Osteoblast (primary cell): ENCODE measurements around the gene LTBP1. TPM values are rescaled to one million over a fixed set of nuclear protein-coding genes. Genes with fewer than 3 reads are reported as not detected.

Experiments
- DNase-seq: peaks from one replicate; pipeline ENCODE4 v3.0.0; 2011; ENCODE audit warnings: low spot score, mixed read lengths; ENCODE audit not compliant: insufficient read length; ENCODE audit errors: missing footprints
- H2AFZ ChIP-seq: 2 replicates; pipeline ENCODE4 v1.6.0; 2011; ENCODE audit warnings: mild to moderate bottlenecking, low read length
- H3K27ac ChIP-seq: 2 replicates; pipeline ENCODE4 v1.5.1; 2011; ENCODE audit warnings: mild to moderate bottlenecking, low read depth, low read length, moderate library complexity
- H3K27me3 ChIP-seq: 2 replicates; pipeline ENCODE4 v1.6.0; 2012; ENCODE audit warnings: mild to moderate bottlenecking, control low read depth, inconsistent platforms, low read length, moderate library complexity; ENCODE audit not compliant: insufficient read depth
- H3K36me3 ChIP-seq: 2 replicates; pipeline ENCODE4 v1.5.1; 2011; ENCODE audit warnings: mild to moderate bottlenecking, low read length, control low read depth, moderate library complexity; ENCODE audit not compliant: insufficient read depth
- H3K4me1 ChIP-seq: 2 replicates; pipeline ENCODE4 v1.5.1; 2011; ENCODE audit warnings: mild to moderate bottlenecking, low read length, control low read depth, moderate library complexity; ENCODE audit not compliant: insufficient read depth
- H3K4me2 ChIP-seq: 2 replicates; pipeline ENCODE4 v1.6.0; 2011; ENCODE audit warnings: mild to moderate bottlenecking, low read length; ENCODE audit not compliant: insufficient read depth
- H3K4me3 ChIP-seq: fragments of 200-600 bp; sonication (generic); 3 replicates; pipeline ENCODE4 v1.5.1; 2012; ENCODE audit warnings: mild to moderate bottlenecking, low read length, inconsistent platforms; ENCODE audit not compliant: insufficient read depth
- H3K79me2 ChIP-seq: 2 replicates; pipeline ENCODE4 v1.6.0; 2012; ENCODE audit warnings: mild to moderate bottlenecking, low read length, control low read depth, inconsistent platforms; ENCODE audit not compliant: insufficient read depth
- H3K9me3 ChIP-seq: 2 replicates; pipeline ENCODE4 v1.5.1; 2011; ENCODE audit warnings: low read depth, low read length, control low read depth
- H4K20me1 ChIP-seq: 2 replicates; pipeline ENCODE4 v1.6.0; 2012; ENCODE audit warnings: mild to moderate bottlenecking, low read length, control low read depth; ENCODE audit not compliant: insufficient read depth
- total RNA-seq: library from RNA; depleted of rRNA; stranded (reverse); fragments of >200 nt; gene quantifications from 2 replicates; pipeline ENCODE4 v1.2.3, GENCODE V29; 2012
- TF ChIP-seq, protein P1 (sequence below): IDR thresholded peaks from 2 replicates; pipeline ENCODE4 v1.5.1; 2011; ENCODE audit warnings: mild to moderate bottlenecking, low read depth, low read length, moderate library complexity; ENCODE audit errors: extremely low read depth

Gene LTBP1
- total RNA-seq, 1 donor: 224 TPM

DNA sequence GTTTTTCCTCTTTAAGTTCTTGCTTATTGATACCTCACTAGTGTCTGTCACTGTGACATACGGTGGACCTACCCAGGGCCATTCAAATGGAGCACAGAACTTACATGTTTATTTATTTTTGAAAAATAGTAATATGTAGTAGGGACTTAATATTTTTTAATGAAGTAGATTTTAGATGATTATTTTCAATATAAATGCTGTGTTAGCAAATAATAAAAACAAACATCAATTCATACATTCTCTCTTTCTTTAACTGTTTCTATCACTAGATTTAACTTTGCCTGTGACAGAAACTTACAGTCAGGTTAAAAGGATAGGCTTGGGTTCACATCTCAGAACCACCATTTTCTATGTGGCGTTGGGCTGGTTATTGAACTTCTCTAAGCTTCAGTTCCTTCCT lies 345.3 kb downstream of the LTBP1 start:
- no peak for DNase-seq
- no peak overlapping the region for H2AFZ ChIP-seq
- H3K27me3 ChIP-seq: no peaks in the 10 kb centered on the region
- no peaks in the 10 kb centered on the region for H4K20me1 ChIP-seq
- TF ChIP-seq, protein P1, sequence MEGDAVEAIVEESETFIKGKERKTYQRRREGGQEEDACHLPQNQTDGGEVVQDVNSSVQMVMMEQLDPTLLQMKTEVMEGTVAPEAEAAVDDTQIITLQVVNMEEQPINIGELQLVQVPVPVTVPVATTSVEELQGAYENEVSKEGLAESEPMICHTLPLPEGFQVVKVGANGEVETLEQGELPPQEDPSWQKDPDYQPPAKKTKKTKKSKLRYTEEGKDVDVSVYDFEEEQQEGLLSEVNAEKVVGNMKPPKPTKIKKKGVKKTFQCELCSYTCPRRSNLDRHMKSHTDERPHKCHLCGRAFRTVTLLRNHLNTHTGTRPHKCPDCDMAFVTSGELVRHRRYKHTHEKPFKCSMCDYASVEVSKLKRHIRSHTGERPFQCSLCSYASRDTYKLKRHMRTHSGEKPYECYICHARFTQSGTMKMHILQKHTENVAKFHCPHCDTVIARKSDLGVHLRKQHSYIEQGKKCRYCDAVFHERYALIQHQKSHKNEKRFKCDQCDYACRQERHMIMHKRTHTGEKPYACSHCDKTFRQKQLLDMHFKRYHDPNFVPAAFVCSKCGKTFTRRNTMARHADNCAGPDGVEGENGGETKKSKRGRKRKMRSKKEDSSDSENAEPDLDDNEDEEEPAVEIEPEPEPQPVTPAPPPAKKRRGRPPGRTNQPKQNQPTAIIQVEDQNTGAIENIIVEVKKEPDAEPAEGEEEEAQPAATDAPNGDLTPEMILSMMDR: no peak
- no peaks in the 10 kb centered on the region for H3K9me3 ChIP-seq
- H3K4me3 ChIP-seq: no peak overlapping the region
- H3K79me2 ChIP-seq: no peaks in the 10 kb centered on the region
- peak overlapping the region; percentile 68 for H3K4me2 ChIP-seq
- peak overlapping the region; percentile 69 for H3K27ac ChIP-seq
- H3K4me1 ChIP-seq: peaks cover 42% of the 10 kb centered on the region
- H3K36me3 ChIP-seq: peaks cover 45% of the 10 kb centered on the region

DNA sequence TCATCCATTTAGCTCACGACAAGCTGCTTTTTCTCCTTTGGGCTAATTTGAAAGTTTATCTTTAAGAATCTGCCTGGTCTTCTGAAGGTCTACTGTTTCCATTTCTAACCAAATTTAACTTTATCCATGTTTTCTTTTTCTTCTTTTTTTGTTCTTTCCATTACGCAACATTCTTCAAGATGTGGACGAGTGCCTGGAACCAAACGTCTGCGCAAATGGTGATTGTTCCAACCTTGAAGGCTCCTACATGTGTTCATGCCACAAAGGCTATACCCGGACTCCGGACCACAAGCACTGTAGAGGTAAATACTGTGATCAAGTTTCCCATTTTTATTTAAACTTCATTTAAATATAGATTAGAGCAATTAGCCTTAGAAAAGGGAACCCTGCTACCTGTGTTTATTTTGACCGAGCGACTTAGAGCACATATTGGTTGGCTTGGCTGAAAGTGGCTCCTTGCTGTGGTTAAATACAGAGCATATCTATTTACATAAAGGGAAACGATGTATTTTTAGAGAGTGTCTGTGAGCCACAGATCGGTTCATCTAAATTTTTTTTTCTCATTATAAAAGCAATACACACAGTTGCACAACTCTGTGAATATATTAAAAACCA lies 346.3 kb downstream of the LTBP1 start:
- H4K20me1 ChIP-seq: no peaks in the 10 kb centered on the region
- TF ChIP-seq, protein P1: no peak
- DNase-seq: no peak

DNA sequence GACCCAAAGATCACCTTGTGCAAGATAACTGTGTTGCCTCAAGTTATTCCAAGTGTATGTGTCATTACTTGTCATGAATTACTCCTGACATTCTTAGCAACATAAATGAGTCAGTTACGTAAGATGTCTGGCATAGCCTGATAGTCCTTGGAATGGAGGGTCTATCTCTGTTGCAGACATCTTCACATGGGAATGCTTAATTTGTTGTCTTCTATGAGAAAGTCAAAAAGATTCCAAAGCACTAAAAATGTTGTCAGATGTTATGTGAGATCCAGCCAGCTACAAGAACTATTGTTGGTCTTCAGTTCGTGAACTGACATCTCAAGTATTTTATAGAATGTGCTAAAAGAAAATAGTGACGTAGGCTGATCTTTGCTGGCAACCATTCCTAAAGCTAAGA lies 351.5 kb downstream of the LTBP1 start:
- peak overlapping the region; percentile 71 for H3K27ac ChIP-seq
- H3K4me3 ChIP-seq: no peak overlapping the region
- H3K4me1 ChIP-seq: peaks cover 14% of the 10 kb centered on the region
- peak; percentile 54 for DNase-seq
- H3K4me2 ChIP-seq: no peak overlapping the region
- TF ChIP-seq, protein P1: no peak
- H3K79me2 ChIP-seq: no peaks in the 10 kb centered on the region
- H3K36me3 ChIP-seq: peaks cover 50% of the 10 kb centered on the region
- H3K27me3 ChIP-seq: no peaks in the 10 kb centered on the region
- no peaks in the 10 kb centered on the region for H4K20me1 ChIP-seq
- H3K9me3 ChIP-seq: no peaks in the 10 kb centered on the region
- no peak overlapping the region for H2AFZ ChIP-seq

More for the DNA sequence above, 346.3 kb downstream of the LTBP1 start:
- Histone ChIP-seq H3K27me3 (no peaks in the 10 kb centered on the region), H3K27ac (peak overlapping the region; percentile 69), H2AFZ (peak overlapping the region; percentile 38), H3K4me3 (no peak overlapping the region), H3K9me3 (no peaks in the 10 kb centered on the region), H3K36me3 (peaks cover 40% of the 10 kb centered on the region), H3K4me1 (peaks cover 49% of the 10 kb centered on the region), H3K4me2 (peak overlapping the region; percentile 57), H3K79me2 (no peaks in the 10 kb centered on the region)

DNA sequence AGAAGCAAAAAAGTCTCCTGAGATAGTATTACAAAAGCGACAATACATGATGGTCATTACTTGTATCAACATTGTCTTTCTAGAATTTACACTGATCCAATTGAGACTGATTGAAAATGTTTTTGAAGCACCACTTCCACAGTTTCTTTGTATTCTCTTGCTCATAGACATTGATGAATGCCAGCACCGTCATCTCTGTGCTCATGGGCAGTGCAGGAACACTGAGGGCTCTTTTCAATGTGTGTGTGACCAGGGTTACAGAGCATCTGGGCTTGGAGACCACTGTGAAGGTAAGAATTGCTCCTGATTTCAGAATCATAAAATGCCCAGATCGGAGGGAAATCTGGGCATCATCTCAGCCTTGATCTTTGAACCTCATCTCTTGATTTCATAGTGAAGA lies 354.6 kb downstream of the LTBP1 start:
- Histone ChIP-seq H3K27ac (no peak overlapping the region), H4K20me1 (no peaks in the 10 kb centered on the region), H3K4me2 (no peak overlapping the region), H3K9me3 (no peaks in the 10 kb centered on the region), H3K79me2 (no peaks in the 10 kb centered on the region), H3K36me3 (peaks cover 50% of the 10 kb centered on the region), H3K4me1 (peaks cover 12% of the 10 kb centered on the region), H3K4me3 (no peak overlapping the region), H2AFZ (no peak overlapping the region), H3K27me3 (no peaks in the 10 kb centered on the region)
- TF ChIP-seq, protein P1: no peak
- DNase-seq: no peak
